HepG2 (cell line): ENCODE measurements around the gene XCR1. TPM values are rescaled to one million over a fixed set of nuclear protein-coding genes. Genes with fewer than 3 reads are reported as not detected.

ENCODE experiments used
- ATAC-seq: fragments of 200-7000 bp; cut with Tn5 transposase; 3 replicates; pipeline ENCODE4 v1.9.1; 2020; ENCODE audit warnings: mild to moderate bottlenecking, moderate library complexity
- BruUV-seq: library from RNA; stranded (reverse); fragments of 400-500 nt; replicated peaks from 2 replicates; lab custom pipeline; 2021; lab: Mats Ljungman, UMichigan
- CTCF ChIA-PET: fragments of 300-600 bp; formaldehyde crosslinking; extraction: SDS; loops from one replicate; lab custom pipeline; 2021; ENCODE audit warnings: low total read pairs, inconsistent platforms, low intra/inter-chr PET ratio; lab: Yijun Ruan, JAX
- POLR2A ChIA-PET: fragments of 350-600 bp; sonication (Branson Sonifier 250); formaldehyde crosslinking; loops from one replicate; lab custom pipeline; 2020; ENCODE audit warnings: antibody characterized with exemption, inconsistent platforms; lab: Yijun Ruan, JAX
- DNase-seq: peaks from one replicate; pipeline ENCODE4 v3.0.0-alpha.2; 2015; ENCODE audit warnings: low spot score
- FAIRE-seq: peaks from 3 replicates; lab custom pipeline; 2011; peaks lifted over from hg19 to GRCh38; lab: Jason Lieb, UNC
- H2AFZ ChIP-seq: one replicate; pipeline ENCODE4 v1.6.1; 2011; ENCODE audit warnings: low read length, inconsistent platforms
- H3K27ac ChIP-seq: fragments of 300-600 bp; 3 replicates; pipeline ENCODE4 v1.8.0; 2011; ENCODE audit warnings: mixed run types, mild to moderate bottlenecking, mixed read lengths, low read length, inconsistent platforms; ENCODE audit not compliant: insufficient read depth; ENCODE audit errors: extremely low read length
- H3K27me3 ChIP-seq, 2 experiments: fragments of 200-600 bp in 1 of 2; 2 replicates in 1 of 2; 3 replicates in 1 of 2; pipeline versions ENCODE4 v1.6.0 to v1.8.0; 2011; ENCODE audit warnings: low read length in 2 of 2, mild to moderate bottlenecking in 2 of 2, moderate library complexity in 2 of 2, inconsistent platforms in 1 of 2; ENCODE audit not compliant: insufficient read depth in 2 of 2, control insufficient read depth in 1 of 2
- H3K36me3 ChIP-seq, 2 experiments: fragments of 200-600 bp in 1 of 2; replicated peaks in 1 of 2; 2 replicates in 1 of 2; 3 replicates in 1 of 2; pipeline versions ENCODE4 v1.5.1 to v1.8.0; 2011; ENCODE audit warnings: low read length in 2 of 2, inconsistent platforms in 1 of 2; ENCODE audit not compliant: insufficient read depth in 2 of 2, control insufficient read depth in 1 of 2
- H3K4me1 ChIP-seq: 2 replicates; pipeline ENCODE4 v1.5.1; 2012; ENCODE audit warnings: low read length, inconsistent platforms; ENCODE audit not compliant: insufficient read depth
- H3K4me2 ChIP-seq: 2 replicates; pipeline ENCODE4 v1.6.0; 2011; ENCODE audit warnings: low read depth, low read length, inconsistent platforms
- H3K4me3 ChIP-seq, 3 experiments: fragments of 200-600 bp in 1 of 3; sonication (generic), shearing (Covaris generic) in 1 of 3; replicated peaks in 1 of 3; 2 replicates each; pipeline ENCODE4 v1.5.1; 2011 to 2016; ENCODE audit warnings: low read length in 3 of 3, inconsistent platforms in 2 of 3, low read depth in 2 of 3, mild to moderate bottlenecking in 2 of 3, control low read depth in 1 of 3, mixed read lengths in 1 of 3; ENCODE audit not compliant: insufficient read depth in 1 of 3
- H3K79me2 ChIP-seq: one replicate; pipeline ENCODE4 v1.6.1; 2011; ENCODE audit warnings: low read length, inconsistent platforms; ENCODE audit not compliant: insufficient read depth
- H3K9ac ChIP-seq: 2 replicates; pipeline ENCODE4 v1.6.0; 2011; ENCODE audit warnings: mild to moderate bottlenecking, low read depth, low read length, inconsistent platforms; ENCODE audit not compliant: insufficient read depth
- H3K9me3 ChIP-seq: 2 replicates; pipeline ENCODE4 v1.5.1; 2012; ENCODE audit warnings: mild to moderate bottlenecking, low read length
- H4K20me1 ChIP-seq: 2 replicates; pipeline ENCODE4 v1.6.0; 2011; ENCODE audit warnings: inconsistent platforms, mild to moderate bottlenecking, low read length, moderate library complexity; ENCODE audit not compliant: insufficient read depth
- NR3C1 ChIP-seq: sonication (generic); formaldehyde crosslinking; IDR thresholded peaks from 2 replicates; pipeline ENCODE4 v1.4.0; 2020; ENCODE audit warnings: missing genetic modification reagents
- RAD21 ChIP-seq: fragments of 450-650 bp; formaldehyde crosslinking; IDR thresholded peaks from 2 replicates; pipeline ENCODE4 v1.5.0; 2020; ENCODE audit warnings: mild to moderate bottlenecking
- ZNF589 ChIP-seq: sonication (generic); formaldehyde crosslinking; conservative IDR thresholded peaks from 2 replicates; pipeline ENCODE4 v1.8.0; 2022; ENCODE audit warnings: mild to moderate bottlenecking, moderate library complexity, missing genetic modification reagents
- ZNF616 ChIP-seq: sonication (generic); formaldehyde crosslinking; IDR thresholded peaks from 2 replicates; pipeline ENCODE4 v1.5.0; 2020; ENCODE audit warnings: low read depth, mild to moderate bottlenecking, missing genetic modification reagents
- ZNF83 ChIP-seq: sonication (generic); formaldehyde crosslinking; IDR thresholded peaks from 2 replicates; pipeline ENCODE4 v1.4.0; 2020; ENCODE audit warnings: missing genetic modification reagents, mild to moderate bottlenecking, borderline replicate concordance
- WGBS: methylation state at CpG from one replicate; pipeline ENCODE4 v1.1.6; 2017; ENCODE audit warnings: low lambda C conversion rate; 5-methylcytosine and 5-hydroxymethylcytosine counted together
- in situ Hi-C: cut with HindIII; loops from 2 replicates; pipeline ENCODE4 v1.10.0; 2017; ENCODE audit warnings: low pct_unique_long_range_greater_than_20kb; ENCODE audit not compliant: extremely low pct_ligation_motif_present
- intact Hi-C: fragments of 100-400 bp; cut with micrococcal nuclease; formaldehyde crosslinking; loops from one replicate; pipeline ENCODE4 v1.10.0; 2022; ENCODE audit not compliant: unreplicated experiment
- polyA plus RNA-seq, 8 experiments: library from polyadenylated mRNA; depleted of rRNA in 3 of 8; stranded (reverse) in 7 of 8; unstranded in 1 of 8; fragments of >200 nt; fragmentation: Illumina TruSeq in 4 of 8; extraction: Trizol in 4 of 8; gene quantifications; 2 replicates each; pipeline versions ENCODE4 v1.2.1 to v1.2.3, GENCODE V29; 2011 to 2016; ENCODE audit warnings: low read depth in 4 of 8, missing spikeins in 1 of 8, mixed read lengths in 1 of 8; ENCODE audit not compliant: insufficient read depth in 1 of 8
- total RNA-seq, 5 experiments: library from RNA; depleted of rRNA; stranded (reverse); fragments of >200 nt; fragmentation: Illumina TruSeq; extraction: Trizol; gene quantifications; 2 replicates each; pipeline ENCODE4 v1.2.3, GENCODE V29; 2016; ENCODE audit warnings: low read depth in 1 of 5
- TF ChIP-seq, protein P1 (sequence below): sonication (generic); formaldehyde crosslinking; IDR thresholded peaks from one replicate; pipeline ENCODE4 v1.5.1; 2020; ENCODE audit warnings: mild to moderate bottlenecking, missing genetic modification reagents; ENCODE audit errors: not compliant biosample characterization
- TF ChIP-seq, protein P2 (sequence below), 2 experiments: sonication (generic) in 1 of 2; formaldehyde crosslinking in 1 of 2; IDR thresholded peaks; 2 replicates each; pipeline versions ENCODE4 v1.4.0 to v1.6.1; 2016 to 2020; ENCODE audit warnings: borderline replicate concordance in 1 of 2, low read depth in 1 of 2, mild to moderate bottlenecking in 1 of 2, missing genetic modification reagents in 1 of 2

XCR1 gene
- total and polyA plus RNA-seq, 2 of the 13 experiments (the other 11 are each of a cell fraction or from before 2014, with no cell fraction given): not detected

- Histone ChIP-seq H3K4me1 (no peaks in the 10 kb centered on the region), H2AFZ (no peak overlapping the region), H3K4me2 (no peak overlapping the region), H3K4me3 (no peak overlapping the region), H3K9me3 (no peaks in the 10 kb centered on the region), H3K27ac (no peak overlapping the region), H4K20me1 (no peaks in the 10 kb centered on the region), H3K9ac (no peak overlapping the region), H3K27me3 (peaks cover 3 to 16% of the 10 kb centered on the region in 2 experiments; a peak in 3 of 5 replicates), H3K36me3 (no peaks in the 10 kb centered on the region), H3K79me2 (no peaks in the 10 kb centered on the region)
- no peak for DNase-seq
- in situ Hi-C loops (no loop called here), intact Hi-C loops (no loop called here)
- ChIA-PET POLR2A (no interaction called here), CTCF (no interaction called here)
- 9% methylated on average over 1 of the region's 1 CpG for WGBS
- no peak for ATAC-seq
- FAIRE-seq: no peak
- no TSS peak for BruUV-seq
- TF ChIP-seq RAD21 (CRISPR knock-in tag) (no peak), ZNF616 (CRISPR knock-in tag) (no peak), ZNF589 (no peak), NR3C1 (CRISPR knock-in tag) (no peak), ZNF83 (CRISPR knock-in tag) (no peak)
- TF ChIP-seq, protein P1, sequence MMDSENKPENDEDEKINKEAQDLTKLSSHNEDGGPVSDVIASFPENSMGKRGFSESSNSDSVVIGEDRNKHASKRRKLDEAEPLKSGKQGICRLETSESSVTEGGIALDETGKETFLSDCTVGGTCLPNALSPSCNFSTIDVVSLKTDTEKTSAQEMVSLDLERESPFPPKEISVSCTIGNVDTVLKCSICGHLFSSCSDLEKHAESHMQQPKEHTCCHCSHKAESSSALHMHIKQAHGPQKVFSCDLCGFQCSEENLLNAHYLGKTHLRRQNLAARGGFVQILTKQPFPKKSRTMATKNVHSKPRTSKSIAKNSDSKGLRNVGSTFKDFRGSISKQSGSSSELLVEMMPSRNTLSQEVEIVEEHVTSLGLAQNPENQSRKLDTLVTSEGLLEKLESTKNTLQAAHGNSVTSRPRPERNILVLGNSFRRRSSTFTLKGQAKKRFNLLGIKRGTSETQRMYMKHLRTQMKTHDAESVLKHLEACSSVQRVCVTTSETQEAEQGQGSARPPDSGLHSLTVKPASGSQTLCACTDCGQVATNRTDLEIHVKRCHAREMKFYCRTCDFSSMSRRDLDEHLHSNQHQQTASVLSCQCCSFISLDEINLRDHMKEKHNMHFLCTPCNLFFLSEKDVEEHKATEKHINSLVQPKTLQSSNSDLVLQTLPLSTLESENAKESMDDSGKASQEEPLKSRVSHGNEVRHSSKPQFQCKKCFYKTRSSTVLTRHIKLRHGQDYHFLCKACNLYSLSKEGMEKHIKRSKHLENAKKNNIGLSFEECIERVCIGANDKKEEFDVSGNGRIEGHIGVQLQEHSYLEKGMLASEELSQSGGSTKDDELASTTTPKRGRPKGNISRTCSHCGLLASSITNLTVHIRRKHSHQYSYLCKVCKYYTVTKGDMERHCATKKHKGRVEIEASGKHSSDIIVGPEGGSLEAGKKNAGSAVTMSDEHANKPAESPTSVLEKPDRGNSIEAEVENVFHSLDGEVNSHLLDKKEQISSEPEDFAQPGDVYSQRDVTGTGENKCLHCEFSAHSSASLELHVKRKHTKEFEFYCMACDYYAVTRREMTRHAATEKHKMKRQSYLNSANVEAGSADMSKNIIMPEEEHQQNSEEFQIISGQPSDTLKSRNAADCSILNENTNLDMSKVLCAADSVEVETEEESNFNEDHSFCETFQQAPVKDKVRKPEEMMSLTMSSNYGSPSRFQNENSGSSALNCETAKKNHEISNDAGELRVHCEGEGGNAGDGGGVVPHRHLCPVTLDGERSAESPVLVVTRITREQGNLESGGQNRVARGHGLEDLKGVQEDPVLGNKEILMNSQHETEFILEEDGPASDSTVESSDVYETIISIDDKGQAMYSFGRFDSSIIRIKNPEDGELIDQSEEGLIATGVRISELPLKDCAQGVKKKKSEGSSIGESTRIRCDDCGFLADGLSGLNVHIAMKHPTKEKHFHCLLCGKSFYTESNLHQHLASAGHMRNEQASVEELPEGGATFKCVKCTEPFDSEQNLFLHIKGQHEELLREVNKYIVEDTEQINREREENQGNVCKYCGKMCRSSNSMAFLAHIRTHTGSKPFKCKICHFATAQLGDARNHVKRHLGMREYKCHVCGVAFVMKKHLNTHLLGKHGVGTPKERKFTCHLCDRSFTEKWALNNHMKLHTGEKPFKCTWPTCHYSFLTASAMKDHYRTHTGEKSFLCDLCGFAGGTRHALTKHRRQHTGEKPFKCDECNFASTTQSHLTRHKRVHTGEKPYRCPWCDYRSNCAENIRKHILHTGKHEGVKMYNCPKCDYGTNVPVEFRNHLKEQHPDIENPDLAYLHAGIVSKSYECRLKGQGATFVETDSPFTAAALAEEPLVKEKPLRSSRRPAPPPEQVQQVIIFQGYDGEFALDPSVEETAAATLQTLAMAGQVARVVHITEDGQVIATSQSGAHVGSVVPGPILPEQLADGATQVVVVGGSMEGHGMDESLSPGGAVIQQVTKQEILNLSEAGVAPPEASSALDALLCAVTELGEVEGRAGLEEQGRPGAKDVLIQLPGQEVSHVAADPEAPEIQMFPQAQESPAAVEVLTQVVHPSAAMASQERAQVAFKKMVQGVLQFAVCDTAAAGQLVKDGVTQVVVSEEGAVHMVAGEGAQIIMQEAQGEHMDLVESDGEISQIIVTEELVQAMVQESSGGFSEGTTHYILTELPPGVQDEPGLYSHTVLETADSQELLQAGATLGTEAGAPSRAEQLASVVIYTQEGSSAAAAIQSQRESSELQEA (CRISPR knock-in tag): no peak
- TF ChIP-seq, protein P2, sequence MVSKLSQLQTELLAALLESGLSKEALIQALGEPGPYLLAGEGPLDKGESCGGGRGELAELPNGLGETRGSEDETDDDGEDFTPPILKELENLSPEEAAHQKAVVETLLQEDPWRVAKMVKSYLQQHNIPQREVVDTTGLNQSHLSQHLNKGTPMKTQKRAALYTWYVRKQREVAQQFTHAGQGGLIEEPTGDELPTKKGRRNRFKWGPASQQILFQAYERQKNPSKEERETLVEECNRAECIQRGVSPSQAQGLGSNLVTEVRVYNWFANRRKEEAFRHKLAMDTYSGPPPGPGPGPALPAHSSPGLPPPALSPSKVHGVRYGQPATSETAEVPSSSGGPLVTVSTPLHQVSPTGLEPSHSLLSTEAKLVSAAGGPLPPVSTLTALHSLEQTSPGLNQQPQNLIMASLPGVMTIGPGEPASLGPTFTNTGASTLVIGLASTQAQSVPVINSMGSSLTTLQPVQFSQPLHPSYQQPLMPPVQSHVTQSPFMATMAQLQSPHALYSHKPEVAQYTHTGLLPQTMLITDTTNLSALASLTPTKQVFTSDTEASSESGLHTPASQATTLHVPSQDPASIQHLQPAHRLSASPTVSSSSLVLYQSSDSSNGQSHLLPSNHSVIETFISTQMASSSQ (IDR thresholded peaks at IDR 0.05; ENCODE audit: low read depth): no peak
- TF ChIP-seq, protein P2 (CRISPR knock-in tag; IDR thresholded peaks at IDR 0.05; ENCODE audit: borderline replicate concordance): no peak
Measured at GRCh38 chr3:46019707-46020106, 7.6 kb downstream of the XCR1 start.
